SKM-1 treated with dmso at 0.1 percent for 144 hours (cell line): ENCODE measurements around the gene CDH22.

Experiments used
- DNase-seq: peaks from one replicate; lab custom pipeline; 2025; ENCODE audit not compliant: unreplicated experiment; lab: John Stamatoyannopoulos, UW

CDH22 gene

DNA sequence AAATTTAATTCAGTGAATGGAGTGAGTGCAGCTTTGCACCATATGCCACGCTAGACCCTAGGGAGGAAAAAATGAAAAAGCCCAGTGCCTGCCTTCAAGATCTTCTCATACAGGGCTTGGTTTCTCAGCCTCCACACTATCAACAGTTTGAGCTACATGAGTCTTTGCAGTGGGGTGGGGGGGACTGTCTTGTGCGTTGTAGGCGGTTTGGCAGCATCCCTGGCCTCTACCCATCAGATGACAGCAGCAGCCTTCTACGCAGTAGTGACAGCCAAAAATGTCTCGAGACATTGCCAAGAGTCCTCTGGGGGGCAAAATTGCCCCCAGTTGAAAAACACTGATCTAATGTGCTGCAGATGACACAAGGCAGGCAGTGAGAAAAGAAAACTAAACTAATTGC lies 6.2 kb downstream of the CDH22 start:
- no peak for DNase-seq

DNA sequence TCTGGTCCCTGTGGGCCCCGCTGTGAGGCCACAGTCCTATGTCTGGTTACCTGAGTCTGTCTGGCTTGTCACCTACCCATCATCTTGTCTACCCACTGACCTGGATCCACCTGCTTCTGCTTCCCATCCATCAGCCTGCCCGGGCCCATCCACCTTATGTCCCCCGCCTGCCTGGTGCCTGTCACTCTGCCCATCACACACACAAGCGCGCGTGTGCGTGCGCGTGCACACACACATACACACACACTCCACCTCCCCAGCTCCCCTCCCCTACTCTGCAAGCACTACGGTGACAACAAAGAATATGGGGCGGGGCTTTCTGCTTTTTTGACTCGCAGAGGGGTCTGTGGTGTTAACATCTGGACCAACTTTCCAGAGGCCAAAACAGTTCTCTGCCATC lies 8.0 kb downstream of the CDH22 start:
- DNase-seq = no peak

DNA sequence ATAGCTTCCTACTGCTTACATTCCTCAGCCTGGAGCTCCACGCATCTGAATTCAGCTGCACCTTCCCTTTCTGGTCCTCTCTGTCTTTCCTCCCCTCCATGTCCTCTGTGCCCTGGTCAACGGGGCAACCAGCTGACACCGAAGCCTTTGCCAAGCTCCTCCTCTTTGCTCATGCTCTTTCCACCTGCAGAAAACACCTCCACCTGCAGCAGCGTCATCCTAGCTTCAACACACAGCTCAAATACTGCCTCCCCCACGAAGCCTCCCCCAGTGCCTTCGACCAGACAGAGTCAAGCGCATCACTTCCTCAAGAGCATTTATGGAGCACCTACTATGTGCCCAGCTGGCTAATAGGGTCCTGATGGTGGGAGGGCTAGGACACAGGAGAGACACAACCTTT lies 9.2 kb downstream of the CDH22 start:
- DNase-seq = no peak

DNA sequence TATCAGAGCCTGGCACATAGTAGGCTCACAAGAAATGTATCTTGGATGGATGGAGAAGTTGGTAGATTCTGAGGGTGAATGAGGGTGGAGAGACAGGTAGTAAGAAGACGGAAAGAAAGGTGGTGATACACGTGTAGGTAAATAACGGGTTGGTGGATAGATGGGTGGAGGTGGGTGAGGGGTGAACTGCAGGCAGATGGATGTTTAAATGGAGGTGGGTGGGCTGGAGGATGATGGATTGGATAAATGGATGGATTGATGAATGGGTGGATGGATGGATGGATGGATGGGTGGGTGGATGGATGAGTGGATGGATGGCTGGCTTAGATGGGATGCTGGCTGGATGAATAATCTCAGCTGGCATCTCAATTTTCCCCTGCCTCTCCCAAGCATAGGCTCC lies 9.9 kb downstream of the CDH22 start:
- no peak for DNase-seq

DNA sequence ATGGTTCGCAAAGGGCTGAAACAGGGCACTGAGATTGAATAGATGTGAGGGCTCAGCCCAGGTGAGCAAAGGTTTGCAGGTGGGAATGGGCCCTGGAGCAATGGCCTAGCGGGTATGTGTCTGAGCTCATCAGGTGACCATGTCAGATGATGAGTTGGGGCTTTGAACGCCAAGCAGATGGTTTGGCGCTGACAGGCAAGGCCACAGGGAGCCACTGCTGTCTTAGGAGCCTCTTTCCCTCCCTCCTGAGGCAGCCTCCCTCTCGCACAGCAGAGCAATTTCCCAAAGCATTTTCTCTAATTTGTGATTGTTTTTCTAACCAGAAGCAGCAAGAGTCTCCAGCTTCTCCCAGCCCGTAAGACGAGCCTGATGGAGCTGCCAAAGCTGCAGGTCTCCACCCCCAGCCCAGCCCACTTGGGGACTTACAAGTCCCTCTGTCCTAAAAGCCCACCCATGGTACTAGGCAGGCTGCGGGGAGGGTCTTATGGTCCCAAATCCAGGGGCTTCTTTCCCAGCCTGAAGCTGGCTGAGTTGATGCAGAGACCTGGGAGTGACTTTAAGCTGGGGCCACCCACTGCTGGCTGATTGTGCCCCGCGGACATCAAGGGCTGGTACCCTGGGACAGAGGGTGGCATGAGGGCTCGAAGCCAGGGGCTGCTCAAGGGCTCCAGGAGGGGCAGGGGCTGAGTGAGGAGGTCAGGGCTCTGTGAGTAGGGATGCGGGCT lies 11.6 kb downstream of the CDH22 start:
- DNase-seq = no peak

DNA sequence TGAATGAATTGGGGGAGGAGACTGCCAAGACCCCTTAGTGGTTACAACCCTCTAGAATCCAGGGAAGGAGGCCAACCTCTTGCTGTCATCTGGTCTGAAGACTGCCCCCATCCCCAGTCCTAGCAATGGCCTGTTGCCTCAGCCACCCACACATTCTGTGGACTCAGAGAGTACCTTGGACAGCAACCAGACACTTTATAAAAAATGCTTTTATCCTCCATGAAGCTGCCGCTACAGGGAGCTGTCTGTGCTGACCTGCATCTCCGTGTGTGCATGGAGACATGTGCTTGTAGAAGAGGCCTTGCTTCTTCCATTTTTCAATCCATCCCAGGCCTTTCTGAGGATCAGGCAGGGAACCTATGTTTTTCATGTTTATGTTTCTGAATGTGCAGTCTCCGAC lies 15.2 kb downstream of the CDH22 start:
- DNase-seq = no peak

DNA sequence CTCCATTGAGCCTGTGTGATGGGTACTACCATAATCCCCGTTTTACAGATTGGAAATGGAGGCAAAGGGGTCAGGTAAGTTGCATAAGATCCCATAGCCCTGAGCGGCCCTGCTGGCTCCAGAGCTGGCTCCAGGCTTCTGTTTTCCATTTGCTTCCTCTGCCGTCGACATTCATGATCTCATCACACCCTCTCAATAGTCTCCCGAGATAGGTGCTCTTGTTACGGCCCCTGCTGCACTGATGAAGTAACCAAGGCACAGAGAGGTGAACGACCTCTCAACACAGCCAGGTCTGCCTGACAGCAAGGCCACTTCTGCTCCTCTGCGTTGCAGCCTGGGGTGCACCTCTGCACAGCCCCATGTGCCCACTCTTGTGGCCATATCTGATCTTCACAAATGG lies 16.9 kb downstream of the CDH22 start:
- DNase-seq = no peak

DNA sequence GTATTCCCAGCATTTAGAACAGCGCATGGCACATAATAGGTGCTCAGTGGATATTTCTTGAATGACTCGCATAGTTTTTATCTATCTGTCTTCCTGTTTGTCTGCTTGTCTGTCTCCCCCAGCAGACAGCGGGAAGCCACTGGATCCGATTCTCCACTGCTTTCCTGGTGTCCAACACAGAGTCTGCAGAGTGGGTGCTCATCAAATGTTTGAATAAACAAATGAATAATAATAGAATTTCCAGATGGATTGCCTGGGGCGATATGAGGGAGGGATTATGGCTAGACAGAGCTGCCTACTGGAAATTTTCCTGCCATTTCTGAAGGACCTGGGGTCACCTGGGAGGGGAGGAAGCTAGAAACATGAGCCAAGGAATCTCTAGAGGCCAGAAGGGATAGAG lies 18.9 kb downstream of the CDH22 start:
- no peak for DNase-seq

DNA sequence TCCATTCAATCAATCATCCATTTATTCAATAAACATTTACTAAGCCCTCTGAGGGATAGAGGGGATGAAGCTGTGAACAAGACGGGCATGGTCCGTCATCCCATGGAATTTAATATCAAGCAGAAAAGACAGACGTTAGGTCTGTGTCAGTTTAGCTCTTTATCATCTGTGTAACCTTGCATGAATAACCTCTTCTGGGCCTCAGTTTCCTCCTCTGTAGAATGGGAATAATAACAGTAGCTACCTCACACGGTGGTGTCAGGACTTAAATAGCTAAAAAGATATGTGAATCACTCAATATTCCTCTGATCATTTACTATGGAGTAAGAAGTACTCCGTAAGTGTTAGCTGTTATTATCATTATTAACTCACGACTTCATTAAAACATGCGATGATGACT lies 21.3 kb downstream of the CDH22 start:
- no peak for DNase-seq

DNA sequence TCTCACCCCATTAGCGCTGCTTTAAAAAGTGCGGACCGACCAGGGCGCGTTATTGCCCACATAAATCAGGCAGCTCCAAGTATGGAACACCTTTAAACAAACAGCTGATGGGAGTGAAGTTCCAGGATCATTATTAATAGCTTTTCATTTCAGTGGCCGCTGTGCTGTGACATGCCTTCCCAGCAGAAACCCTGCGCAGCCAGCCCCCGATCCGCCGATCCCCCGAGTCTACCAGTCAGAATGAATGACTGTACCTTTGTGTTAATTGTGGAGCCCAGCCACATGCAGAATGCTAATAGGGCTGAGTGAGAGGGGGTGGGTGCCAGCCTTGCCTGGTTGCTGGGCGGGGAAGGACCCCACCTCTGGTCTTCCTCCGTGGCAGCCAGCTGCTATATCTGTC lies 21.9 kb downstream of the CDH22 start:
- DNase-seq = no peak

DNA sequence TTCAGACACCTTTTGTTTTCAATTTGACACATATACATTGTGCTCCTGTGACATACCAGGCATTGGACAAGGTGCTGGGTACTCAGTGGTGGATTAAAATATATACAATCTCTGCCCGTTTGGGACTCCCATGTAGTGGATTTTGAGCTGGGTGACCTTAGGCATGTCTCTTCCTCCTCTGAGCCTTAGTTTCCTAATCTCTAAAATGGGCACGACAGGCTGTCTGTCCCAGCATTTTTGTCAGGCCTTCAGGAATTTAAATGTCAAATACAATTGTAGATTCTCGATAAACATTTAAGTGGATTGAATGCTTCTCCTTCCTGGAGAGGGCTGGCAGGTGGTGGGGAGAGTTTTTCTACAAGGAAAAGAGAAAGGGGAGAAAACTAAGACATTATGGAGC lies 22.6 kb downstream of the CDH22 start:
- no peak for DNase-seq

DNA sequence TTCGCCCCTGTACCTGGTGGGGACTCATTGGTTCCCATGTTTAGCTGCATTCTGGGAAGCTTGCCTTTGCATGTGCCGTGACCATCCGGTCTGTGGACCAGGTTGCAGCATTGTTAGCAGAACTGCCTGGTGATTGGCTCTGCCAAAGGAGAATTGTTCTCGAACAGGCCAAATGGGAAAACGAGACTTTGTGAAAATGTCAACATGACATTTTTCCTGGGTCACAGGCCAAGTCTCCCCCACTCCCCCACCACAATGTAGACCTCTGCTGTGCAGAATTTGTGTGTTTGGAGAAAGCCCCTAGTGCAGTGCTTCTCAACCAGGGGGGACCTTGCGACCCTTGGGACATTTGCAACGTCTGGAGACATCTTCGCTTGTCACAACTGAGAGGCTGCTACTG lies 23.2 kb downstream of the CDH22 start:
- DNase-seq = no peak

DNA sequence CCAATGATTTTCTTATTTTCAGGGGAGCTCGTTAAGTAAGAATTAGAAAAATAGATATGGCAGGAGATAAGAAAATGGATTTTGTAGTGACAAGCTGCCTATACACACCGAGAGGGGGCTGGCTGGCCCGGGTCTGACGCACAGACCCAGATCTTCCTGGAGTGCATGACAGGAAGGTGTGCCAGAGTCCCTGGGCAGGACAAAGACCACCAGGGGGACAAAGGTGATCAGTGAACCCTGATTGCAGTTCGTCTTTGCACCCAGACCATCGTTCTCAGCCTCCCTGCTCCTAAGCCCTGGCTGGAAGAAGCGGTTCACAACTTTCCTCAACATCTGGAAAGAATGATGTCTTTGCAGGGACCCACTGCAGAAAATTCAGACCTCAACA lies 24.3 kb downstream of the CDH22 start:
- DNase-seq = no peak

DNA sequence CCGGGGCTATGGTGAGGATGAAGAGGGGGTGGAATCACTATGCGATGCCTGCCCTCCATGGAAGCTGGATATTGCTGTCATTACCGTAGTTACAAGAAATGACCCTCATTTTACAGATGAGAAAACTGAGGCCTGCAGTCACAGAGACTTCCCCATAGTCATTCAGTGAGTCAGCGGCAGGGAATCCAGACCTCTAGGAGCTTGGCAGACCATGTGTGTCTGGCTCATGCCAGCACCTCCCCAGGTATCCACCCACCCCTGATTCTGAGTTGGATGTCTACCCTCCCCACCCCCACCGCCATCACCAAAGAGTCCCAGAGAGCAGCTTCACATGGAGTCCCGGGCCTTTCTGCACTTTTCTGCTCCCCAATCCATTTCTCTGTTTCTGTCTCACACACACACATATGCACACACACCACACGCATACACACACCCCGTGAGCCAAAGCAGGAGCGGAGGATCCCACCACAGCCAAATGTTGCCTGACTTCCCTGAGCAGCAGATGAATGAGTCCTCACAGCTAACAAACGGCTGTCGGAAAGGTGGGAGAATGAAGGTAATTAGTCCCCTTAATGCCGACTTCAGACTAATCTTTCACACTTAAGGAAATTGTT lies 24.8 kb downstream of the CDH22 start:
- no peak for DNase-seq

DNA sequence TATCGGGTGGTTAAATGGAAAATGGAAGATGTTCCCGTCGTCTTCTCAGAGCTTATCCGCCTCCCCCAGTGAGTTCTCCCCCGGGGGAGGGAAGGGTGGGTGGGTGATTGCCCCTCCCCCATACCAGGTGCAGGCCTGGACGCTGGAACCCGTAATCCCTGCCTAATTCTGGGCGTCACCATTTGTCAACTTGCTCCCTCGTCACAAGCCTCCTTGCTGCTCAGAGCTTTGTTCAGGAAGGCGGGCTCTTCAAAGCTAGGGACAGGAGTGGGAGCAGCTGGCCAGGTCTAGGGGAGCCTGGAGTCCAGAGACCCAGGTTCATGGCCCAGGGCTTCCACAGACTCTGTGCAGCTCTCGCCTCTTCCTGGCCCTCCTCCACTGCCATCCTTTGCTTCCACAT lies 25.6 kb downstream of the CDH22 start:
- no peak for DNase-seq

DNA sequence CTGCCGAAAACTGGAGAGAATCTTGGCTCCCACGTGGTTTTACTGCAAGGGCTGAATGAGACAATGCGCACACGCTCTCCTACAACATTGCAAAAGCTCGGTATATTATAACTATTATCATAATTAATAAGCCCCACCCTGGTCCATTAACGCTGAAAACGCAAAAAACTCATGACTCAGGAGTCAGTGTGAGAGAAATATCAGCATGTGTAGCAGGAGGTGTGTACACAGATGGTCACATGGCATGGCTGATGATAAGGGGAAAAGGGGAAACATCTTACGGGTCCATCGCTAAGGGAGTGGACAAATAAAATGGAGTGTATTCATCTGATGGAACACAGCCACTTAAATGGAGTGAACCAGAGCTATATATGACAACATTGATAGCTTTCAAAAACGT lies 29.2 kb downstream of the CDH22 start:
- no peak for DNase-seq

DNA sequence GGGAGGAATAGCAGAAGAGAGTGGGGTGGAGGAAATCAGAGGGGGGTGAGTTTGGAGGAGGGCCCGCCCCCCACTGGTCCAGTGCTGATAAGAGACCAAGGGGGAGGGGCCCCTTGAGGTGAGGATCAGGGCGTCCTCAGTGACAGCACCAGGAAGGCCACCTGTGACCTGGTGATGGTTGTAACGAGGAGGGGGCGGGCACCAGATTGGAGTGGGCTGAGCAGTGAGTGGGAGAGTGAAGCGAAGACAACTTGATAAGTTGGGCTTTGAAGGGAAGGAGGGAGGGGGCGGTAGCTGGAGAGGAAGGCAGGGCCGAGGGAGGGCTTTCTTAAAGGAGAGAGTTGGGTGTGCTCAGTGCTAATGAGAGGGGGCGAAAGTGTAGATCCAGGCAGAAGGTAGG lies 30.7 kb downstream of the CDH22 start:
- DNase-seq = no peak

DNA sequence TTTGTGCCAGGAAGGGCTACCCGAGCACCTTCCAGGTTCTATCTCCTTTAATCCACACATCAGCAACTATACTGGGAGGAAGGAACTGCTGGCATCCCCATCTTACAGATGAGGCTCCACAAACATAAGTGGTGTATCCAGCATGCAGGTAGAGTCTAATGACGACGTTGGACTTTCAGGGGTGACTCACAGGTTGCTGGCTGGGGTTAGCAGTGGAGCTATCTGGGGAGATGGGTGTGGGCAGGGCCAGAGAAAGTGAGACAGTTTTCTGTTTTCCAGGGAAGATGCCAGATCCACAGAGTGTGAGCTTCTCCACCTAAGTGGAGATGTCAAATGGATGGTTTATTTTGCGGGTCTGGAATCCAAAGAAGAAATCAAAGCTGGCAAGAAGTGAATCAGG lies 31.8 kb downstream of the CDH22 start:
- no peak for DNase-seq

DNA sequence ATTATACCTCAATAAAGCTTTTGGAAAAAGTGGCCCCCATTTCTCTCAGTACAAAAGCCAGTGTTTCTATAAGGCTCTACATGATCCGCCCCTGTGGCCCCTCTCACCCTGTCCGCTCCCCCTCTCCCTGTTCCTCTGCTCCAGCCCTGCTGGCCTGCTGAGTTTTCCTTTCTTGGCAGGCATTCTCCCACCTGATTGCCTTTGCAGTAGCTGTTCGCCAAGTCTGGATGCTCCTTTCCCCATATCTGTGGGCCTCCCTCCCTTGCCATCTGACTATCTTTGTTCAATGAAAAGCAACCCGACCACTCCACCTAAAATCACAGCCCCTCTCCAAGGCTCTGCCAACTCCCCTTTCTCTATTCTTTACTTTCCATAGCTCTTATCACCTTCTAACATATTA lies 33.2 kb downstream of the CDH22 start:
- DNase-seq = no peak

DNA sequence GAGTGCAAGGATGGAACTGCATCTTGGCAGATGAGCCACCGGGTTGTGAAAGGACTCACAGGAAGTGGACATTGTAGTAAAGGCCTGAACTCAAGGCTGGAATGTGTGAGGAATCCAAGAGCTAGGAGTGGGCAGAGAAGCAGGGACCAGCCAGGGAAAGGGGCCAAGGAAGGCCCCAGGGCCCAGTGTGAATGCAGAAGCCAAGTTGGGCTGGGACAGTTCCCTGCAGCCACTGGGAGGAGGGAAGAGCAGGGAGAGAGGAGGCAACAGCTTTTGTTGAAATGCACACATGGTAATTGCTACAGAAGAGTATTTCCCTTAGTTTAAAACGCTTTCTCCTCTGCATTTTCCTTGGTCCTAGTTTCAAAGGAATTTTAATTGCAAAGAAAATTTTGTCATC lies 34.6 kb downstream of the CDH22 start:
- DNase-seq = no peak

DNA sequence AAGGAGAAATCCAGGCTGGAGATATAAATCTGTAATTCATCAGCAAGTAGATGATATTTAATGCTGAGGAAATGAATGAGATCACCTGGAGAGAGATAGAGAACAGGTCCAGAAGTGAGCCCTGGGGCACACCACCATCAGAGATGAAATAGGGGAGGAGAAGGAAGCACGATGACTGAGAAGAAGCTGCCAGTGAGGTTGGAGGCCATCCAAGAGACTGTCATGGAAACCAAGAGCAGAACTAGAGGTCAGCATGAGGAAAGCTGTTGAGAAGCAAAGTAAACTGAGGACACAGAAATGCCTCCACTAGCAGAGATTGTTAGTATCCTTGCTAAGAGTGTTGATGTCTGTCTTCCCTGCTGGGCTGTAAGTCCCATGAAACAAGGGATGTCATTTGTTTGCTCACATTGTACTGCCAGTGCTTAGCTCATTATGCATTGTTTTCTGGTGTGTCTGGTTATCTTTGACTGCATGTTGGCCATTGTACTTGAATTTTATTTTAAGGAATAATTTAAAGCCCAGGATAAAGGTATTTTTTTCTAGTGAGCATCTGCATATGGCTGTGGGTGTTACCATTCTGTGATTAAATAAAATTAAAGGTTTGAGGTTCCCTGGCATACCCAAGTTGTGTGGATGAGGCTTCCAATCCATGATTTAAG lies 35.8 kb downstream of the CDH22 start:
- no peak for DNase-seq

DNA sequence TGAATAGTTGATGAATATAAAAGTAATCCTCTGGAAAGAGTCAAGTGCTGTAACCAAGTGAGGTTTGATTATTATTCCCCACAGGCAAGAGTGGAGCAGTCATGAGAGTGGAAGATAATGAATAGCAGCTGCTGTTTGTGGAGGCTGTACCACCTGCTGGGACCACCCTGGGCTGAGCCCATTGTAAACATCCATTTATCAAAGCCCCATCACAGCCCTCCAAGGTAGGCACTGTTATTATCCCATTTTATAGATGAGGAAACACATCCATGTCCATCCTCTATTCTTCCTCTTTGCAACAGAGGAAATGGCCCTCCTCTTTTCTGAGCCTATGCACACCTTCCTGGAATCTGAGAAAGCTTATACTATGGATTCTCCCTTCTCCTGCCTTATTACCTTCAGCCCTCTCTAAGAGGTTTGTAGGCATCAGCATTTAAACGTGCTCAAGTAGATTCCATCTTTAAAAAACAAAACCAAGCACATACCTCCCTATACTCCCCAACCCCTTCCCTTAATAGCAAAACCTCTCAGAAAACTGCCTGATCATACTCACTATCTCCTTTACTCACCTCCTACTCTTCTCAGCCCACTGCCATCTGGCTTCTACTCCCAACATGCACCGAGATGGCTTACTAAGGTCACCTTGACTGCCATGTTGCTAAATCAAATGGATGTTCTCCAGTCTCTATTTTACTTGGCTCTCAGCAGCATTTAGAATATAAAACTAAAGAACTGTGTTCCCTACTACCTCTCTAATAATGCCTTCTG lies 37.1 kb downstream of the CDH22 start:
- DNase-seq = no peak
